ENCODE measurements around the gene ALDH3A1. TPM values are rescaled to one million over a fixed set of nuclear protein-coding genes. Genes with fewer than 3 reads are reported as not detected.
A peak's percentile ranks its signal among the peaks of the same experiment; 100 is the strongest.
"Not testable (repeated sequence)": the region's sequence is repeated elsewhere in the genome, so short reads cannot be mapped to it uniquely, and the experiment has no call there.

Gene ALDH3A1
- not detected in 2 replicates for total RNA-seq (2014; rRNA removed; shearing (Covaris generic))

DNA sequence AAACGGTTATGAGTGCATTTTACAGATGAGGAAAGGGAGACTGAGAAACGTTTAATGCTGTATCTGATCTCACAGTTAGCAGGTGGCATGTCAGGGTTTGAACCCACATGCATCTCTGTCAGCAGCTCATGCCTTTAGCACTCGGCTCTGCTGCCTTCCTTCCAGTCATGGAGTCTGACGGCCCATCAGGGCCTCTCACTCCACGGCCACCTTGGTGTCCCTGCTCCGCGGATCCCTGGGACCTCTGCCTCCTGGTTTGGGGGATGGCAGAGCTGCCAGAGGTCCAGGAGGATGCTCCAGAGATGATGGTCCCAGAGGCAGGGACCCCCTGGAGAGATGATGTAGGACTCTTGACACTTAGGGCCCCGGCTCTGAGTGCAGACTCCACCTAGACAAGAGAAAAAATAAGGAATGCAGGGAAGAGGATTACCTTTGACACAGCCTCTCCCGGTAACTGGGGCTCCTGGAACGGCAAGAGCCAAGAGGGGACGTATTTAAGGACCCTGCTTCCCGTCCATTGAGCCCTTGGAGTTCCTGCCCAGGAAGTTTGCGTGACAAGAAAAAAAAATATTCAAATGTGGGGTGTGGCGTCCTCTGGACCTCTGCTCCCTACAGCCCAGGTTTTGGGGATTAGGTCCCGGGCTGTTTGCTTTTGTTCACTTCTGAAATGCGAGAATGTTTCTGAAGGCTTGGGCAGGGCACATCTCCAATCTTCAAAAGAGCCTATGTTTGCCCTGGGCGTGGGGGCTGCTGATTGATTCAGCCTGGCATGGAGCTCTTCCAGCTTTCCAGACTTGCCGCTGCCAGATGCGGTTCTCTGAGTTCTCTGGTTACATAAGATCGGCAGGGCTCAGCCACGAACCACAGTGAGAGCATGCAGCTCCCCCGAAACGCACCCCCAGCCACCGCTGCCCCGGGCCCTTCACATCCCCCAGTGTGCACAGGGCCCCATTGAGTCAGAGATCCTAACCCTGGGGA, at the start of gene ALDH3A1:
Gene ALDH3A1, minus strand, starts transcription at position 470 of the 978 bp plus-strand sequence. CDS start 3,169 bp downstream, outside the sequence.
- peak; percentile 61 for DNase-seq (ENCODE audit: low read depth)

DNA sequence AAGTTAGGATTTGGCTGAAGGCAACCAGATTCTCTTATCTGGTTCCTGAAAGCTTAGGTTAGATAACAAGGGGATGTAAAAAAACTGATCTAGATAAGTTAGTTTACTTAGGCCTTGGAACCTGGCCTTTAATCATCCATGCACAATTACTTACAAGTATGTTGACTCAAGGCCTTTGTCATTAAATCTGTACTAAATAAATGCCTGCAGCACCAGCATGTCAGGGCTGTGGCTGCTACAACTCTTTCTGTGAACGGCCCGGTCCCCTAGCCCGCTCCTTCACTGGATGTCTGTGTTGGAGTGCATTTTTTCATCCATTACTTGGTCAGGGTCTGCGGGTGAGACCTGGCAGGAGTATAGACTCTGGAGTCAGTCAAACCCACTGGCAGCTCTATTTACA, 48.4 kb upstream of the ALDH3A1 start:
- DNase-seq (ENCODE audit: low read depth): no peak

DNA sequence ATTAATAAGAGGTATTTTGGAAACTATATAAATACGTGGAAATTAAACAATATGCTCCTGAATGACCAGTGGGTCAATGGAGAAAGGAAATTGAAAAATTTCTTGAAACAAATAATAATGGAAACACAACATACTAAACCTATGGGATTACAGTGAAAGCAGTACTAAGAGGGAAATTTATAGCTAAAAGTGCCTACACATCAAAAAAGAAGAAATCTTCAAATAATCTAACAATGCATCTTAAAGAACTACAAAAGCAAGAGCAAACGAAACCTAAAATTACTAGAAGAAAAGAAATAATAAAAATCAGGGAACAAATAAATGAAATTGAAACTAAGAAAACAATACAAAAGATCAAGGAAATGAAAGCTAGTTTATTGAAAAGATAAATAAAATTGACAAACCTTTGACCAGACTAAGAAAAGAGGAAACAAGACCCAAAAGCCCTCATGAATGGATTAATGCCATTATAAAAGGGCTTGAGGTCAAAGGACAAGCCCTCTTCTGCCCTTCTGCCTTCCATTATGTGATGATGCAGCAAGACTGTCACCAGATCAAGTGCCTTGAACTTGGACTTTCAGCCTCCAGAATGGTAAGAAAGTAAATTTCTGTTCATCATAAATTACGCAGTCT, 43.9 kb upstream of the ALDH3A1 start:
- no peak for DNase-seq (ENCODE audit: low read depth)

DNA sequence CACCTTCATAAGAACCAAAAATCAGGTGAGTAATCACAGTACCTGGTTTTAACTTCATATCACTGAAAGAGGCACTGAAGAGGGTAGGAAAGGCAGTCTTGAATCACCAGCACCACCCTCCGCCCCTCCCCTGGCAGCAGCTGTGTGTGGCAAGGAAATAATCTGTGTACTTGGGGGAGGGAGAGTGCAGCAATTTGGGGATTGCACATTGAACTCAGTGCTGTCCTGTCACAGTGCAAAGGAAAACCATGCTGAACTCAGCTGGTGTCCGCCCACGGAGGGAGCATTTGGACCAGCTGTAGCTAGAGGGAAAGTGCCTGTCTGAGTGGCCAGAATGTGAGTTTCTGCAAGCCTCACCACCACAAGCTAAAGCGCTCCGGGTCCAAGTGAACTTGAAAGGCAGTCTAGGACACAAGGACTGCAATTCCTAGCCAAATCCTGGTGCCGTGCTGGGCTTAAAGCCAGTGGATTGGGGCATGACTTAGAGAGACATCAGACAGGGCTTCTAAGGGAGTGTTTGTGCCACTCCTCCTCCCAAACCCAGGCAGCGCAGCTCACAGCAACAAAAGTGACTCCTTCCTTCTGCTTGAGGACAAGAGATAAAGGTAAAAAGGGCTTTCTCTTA, 39.7 kb upstream of the ALDH3A1 start:
- DNase-seq (ENCODE audit: low read depth): no peak

DNA sequence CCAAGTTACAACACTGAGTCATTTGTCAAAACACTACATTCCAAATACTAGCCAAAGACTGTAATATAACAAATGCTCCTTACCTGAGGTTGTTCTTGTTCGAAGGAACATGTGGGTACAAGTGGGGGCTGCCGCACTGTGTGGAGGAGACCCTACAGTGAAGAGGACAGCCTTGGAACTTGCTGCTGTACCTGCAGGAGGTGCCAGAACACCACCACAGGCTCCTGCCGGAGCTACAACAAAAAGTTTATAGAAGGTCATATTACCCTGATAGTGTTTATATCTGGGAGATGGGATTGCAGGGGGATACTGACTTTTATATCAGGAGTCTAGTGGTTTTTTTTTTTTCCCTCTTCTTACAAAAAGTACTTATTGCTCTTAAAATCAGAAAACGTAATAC, 37.8 kb upstream of the ALDH3A1 start:
- no peak for DNase-seq (ENCODE audit: low read depth)

DNA sequence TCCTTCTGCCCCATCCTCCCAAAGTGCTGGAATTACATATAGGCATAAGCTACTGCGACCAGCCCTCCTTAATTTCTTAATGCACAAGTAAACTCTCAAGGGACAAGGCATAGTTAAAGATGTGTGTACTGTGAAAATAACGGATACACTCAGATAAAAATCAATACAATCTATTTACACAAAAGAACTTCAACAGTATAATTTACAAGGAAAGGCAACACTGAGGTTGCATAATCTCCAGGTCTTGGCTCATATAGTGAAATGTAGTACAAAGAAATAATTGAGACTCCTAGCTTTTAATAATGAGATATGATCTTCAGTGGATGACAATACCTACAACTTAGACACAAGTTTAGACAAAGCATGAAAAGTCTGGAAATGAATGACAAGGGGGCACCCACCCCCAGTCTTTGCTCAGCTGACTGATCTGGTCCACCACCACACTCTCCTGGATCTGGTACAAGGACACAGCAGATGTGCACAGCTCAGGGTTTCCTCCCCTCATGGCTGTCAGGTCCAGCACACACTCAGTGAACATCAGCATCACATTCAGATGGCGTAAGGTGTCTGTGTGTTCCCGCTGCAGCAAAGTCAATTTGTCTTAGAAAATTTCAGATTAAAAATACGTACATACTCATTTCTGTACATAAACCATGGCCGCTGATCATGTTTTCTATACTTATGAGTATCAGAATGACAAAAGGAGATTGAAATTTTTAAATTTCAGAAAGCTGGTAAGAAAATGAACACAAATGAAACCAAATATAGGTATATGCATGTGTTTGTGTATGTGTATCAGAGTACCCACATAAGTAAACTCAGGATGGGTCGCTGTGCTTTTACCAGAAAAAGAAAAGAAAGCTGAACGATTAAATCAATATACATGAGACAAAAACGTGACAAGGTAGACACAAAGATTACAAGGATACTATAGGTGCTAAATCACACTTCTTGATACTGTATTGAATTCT, 33.7 kb upstream of the ALDH3A1 start:
- DNase-seq (ENCODE audit: low read depth): no peak

DNA sequence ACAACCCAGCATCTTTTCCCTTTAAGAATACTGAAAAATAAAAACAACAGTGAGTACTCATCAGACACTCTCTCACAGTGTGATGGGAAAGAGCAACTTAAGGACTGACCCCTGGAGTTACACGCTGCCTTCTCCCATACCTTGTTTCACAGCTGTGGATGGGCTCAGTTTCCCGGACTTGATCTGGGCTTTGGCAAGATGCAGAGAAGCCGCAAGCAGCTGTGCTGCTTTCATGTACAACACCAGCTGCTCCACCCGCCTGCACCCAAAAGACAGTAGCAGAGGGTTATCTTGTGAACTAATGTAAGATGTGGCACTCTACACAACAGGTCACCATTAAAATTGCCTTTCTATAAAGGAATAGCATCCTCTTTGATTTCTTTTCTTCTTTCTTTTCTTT, 32.7 kb upstream of the ALDH3A1 start:
- DNase-seq (ENCODE audit: low read depth): no peak

DNA sequence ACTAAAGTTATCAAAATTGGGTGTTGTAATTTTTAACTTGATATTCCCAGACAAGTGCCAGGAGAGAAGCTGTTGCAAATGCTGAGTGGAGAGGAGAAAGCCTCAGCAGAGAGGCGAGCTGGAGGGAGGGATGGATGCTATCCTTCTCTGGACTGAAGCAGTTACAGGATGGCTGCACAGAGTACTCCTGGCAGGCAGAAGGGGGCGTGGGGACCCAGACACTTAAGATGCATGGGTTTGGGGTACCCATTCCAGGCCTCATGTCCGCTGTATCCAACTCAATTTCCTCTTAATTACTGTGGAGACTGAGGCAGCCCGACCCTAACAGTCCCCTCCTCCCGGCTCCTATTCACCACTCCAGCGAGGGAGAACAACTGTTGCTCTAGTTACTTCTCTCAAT, 25.4 kb upstream of the ALDH3A1 start:
- no peak for DNase-seq (ENCODE audit: low read depth)

DNA sequence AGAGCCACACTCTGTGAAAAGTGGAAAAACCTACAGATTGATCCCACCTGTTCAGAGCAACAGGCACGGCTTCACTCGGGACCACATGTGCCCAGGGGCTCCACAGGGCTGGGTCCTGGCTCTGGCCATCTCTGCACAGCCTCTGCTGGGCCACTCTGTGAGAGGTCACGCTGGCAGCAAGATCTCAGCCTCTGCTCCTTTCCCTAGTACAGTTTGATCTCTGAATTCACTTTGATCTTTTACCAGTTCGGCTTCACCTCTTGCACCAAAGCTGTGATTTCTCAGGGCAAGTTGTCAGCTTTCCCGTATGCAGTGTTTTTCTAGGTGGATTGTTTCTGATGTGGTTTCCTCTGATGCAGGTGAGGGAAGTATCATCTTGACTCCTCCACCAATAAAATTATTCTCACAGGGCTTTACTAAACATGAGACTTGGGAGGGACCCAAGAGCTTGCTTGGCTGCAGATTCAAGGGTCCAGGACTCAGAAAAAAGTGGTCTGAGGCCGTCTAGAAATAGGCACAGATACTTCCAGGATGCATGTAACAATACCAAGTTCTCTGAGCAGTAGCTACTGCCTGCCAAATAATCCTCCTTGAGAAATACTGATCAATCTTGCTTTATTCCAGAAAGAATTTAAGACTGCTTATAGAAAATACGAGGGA, 24.0 kb upstream of the ALDH3A1 start:
- DNase-seq (ENCODE audit: low read depth): no peak

DNA sequence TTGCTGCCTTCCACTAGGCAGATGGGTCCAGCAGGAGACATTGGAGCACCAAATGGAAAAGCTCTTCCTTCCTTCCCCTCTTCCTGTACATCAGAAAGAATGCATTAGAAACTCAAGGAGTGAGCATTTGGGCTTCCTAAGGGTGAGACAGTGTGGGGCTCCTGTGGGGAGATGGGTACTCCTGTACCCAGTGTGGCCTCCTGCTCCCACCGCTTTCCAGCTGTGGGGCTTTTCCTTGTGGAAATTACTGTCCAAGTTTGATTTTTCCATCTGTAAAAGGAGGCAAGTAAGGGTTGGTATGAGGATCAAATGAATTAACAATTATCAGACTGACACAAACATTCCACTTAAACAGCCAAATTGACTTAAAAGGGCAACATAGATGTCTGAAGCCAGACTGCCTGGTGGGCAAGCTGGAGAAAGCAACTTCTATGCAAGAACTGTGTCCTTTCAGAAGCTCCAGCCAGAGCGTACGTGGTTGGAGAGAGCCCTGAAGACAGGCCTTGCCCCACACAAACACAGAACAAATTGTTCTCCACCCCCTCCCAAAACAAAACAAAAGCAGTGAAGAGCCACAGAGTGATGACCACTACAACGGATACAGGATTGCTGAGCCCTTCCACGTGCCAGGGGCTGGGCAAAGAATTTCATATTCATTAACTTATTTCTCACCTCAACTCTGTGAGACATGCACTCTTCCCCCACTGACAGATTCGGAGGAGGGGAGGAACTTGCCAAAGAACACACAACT, 23.1 kb upstream of the ALDH3A1 start:
- DNase-seq (ENCODE audit: low read depth): no peak

DNA sequence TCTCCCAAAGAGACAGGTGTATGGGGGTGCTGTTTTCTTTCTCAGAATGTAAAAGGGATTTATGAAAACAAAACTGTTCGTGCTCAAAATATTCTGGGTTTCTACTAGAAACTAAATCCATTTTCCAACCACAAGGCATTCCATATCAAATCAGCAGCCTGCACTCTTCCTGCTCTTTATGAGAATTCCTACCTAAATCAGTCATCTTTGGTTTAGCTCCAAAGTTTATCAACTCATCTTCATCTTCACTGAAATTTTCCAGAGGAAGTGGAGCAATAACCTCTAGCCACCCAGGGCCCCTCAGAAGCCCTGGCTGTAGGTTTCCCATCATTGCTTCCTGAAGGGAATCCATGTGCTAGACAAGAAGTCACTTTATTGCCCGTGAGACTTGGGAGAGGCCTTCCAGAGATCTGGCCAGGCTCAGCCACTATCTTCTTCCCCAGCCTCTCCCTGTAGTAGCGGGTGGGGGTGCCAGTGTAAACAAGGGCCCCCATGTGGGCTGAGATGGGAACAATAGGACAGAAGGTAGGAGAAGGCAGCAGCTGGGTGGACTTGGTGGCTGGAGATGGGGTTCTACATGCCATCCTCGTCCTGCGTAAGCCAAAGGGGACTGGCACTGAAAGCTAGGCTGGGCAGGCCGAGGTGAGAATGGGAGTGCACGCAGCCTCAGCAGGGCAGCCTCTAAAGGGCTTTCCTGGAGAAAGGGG, 22.0 kb upstream of the ALDH3A1 start:
- DNase-seq (ENCODE audit: low read depth): peak; percentile 40

DNA sequence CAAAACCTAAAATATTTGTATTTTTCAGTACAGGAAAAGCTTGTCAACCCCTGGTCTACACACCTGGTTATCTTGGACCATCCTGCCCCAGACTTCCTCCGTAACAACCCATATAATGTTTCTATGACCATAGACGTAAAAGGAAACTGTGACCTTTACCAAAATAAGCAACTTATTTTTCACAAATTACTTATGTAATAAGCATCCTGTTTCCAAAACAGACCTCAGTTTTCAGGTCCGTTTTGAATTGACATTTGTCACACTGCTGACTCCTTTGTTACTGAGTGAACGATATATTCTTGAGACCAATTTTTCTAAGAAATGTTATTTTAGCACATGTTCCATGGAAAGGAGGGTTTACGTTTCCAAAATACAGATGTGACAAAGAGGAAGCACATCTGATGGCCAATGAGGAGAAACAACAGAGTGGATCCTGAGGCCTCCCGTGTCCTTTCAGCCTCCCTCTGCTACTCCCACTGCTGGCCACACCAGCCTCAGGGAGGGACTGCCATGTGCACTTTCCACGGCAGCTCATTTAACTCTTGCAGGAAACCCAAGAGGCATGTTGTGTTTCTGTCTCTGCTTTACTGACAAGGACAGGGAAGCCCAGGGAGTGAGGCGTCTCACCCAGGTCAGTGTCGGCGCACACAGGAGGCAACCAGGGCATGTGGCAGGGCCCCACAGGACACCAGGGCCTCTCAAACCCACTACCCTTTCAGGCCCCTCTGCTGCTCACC, 20.1 kb upstream of the ALDH3A1 start:
- no peak for DNase-seq (ENCODE audit: low read depth)

DNA sequence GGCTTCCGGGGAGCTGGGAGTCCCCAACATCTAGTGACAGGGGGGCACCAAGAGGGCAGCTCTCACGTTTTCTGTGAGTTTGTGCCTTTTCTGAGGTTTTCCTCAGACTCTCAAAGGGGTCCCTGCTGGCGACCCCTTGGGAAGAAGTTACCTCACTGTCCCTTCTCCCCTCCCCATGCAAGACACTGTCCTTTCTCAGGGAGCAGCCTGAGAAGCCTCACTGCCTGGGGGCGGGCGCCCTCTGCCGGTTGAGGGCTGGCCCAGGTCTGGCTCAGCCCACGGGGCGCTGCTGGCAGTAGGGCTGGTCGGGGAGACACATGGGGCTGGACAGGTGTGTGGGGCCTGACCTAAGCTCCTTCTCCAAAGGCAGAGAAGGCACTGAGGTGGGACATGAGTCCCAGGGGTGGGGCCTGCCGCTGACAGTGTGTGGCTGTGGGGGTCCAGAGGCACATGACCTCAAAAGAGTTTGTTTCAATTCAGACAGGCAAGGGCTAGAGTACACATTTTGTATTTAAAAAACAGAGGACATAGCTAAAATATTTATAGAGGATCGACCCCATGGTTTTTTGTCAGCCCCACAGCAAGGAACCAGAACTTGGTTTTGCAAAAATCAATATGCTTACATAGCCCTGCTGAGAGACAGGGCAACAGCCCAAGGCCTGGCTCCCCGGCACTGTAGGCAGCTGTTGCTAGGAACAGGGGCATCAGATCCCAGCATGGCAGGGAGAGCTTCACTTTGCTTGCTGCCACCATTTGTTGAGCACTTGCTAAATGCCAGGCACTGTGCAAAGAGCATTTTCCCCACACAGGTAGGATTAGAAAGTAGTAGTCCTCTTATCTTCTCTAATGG, 18.5 kb upstream of the ALDH3A1 start:
- peak; percentile 36 for DNase-seq (ENCODE audit: low read depth)

DNA sequence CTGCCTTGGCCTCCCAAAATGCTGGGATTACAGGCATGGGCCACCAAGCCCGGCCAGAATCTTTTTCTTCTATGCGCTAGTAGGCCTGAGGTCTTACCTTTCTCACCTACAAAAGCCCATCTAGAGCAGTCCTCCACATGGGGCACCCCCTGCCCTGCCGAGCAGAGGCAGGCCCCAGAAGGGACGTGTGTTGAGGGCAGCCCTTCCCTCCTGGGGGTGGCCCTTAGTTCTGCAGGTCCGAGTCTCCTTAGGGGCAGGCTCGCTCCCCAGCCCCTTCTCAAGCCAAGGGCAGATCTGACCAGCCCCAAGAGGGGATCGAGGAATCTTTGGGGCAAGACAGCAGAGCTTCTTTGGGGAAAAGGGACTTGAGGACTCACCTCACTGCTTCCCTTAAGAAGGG, 17.9 kb upstream of the ALDH3A1 start:
- DNase-seq (ENCODE audit: low read depth): no peak

DNA sequence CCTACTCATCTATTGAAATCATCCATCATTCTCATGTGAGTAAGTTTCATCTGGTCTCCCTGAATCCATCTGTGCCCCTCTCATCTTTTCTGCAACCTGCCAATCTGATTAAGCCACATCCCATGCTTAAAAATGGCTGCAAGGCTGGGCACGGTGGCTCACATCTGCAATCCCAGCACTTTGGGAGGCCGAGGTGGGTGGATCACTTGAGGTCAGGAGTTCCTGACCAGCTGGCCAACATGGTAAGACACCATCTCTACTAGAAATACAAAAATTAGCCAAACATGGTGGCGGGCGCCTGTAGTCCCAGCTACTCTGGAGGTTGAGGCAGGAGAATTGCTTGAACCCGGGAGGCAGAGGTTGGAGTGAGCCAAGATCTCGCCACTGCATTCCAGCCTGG, 15.9 kb upstream of the ALDH3A1 start:
- DNase-seq (ENCODE audit: low read depth): not testable (repeated sequence)

DNA sequence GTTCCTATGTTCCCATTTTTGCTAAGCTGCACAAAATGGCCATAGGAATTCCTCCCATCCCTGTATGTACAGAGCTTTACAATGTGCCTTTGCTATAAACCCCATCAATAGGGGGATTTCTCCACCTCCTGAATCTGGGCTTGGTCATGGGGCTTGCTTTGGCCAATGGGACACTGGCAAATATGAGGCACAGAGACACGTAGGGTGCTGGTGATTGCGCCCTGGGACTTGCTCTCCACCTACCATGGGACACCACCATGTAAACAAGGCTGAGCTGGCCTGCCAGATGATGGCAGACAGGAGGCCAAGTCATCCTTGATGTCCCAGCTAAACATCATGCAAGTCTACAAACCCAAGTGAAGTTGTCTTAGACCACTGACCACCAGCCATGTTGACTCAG, 15.3 kb upstream of the ALDH3A1 start:
- DNase-seq (ENCODE audit: low read depth): no peak

DNA sequence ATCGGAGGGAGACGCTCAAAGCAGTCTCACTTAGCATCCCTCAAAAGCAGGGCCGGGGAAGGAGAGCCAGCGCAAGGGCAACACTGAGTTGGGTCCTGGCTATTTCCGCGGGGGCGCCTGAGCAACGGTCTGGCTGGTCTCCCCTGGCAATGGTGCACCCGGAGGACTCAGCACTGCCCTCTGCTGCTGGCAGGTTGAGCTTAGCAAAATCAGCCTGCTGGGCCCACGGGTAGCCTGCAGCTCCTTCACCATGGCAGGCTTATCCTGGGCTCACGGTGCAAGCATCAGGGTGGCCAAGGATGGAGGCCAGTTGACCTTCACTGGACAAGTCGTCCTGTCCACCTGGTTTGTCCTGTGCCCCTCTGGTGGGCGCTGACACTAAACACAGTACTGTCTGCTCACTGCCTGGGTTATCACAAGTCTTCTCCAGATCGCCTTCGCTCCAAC, 14.4 kb upstream of the ALDH3A1 start:
- DNase-seq (ENCODE audit: low read depth): peak; percentile 24

DNA sequence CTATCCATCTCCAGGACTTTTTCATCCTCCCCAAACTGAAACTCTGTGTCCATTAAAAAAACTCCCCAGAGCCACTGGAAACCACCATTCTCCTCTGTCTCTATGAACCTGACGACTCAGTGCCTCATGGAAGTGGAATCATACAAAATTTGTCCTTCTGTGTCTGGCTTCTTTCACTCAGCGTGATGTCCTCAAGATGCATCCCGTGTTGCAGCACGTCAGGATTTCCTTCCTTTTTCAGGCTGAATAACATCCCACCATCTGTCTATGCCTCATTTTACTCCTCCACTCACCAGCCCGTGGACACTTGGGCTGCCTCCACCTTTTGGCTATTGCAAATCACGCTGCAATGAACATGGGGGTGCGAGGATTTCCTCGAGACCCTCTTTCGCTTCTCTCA, 12.6 kb upstream of the ALDH3A1 start:
- DNase-seq (ENCODE audit: low read depth): no peak

All from RPMI7951 (cell line).